CD4-positive, alpha-beta T cell treated with Interferon gamma for 1 hour (primary cell): ENCODE data around the gene CFAP157.

Experiments
- DNase-seq: peaks from one replicate; pipeline ENCODE4 v3.0.0-alpha.2; 2020

CFAP157 gene

DNA sequence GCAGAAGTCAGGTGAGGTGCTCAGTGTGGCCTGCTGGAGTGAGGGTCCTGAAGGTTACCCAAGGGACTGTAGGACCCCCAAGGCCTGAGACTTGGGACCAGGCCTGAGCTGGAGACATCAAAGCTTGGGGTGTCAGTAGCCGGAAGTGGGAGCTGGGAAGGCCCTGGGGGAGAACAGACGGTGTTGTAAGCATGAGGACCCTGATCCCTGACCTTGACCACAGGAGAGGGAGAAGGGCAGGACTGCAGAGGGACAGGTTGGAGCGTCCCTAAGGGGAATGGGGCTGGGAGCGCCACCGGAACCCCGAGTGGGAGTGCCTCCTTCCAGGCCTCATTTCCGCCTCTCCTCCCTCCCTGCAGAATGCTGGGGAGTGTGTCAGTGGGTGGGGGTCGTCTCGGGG is 9.6 kb downstream of the CFAP157 start:
- DNase-seq, result no peak

DNA sequence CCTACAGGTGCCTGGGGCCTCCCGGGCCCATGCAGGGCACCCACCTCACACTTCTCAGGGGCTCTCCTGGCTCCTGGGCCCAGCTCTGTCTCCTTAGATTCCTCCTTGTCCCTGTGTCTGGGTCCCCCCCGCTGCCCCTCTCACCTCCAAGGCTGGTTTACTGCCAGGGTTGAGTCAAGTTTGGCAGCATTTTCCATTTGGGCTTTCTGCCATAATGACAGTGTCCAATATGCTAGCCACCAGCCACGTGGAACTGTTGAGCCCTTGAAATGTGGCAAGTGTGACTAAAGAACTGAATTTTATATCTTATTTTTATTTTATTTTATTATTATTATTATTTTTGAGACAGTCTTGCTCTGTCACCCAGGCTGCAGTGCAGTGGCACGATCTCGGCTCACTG is 11.0 kb downstream of the CFAP157 start:
- DNase-seq, result no peak

DNA sequence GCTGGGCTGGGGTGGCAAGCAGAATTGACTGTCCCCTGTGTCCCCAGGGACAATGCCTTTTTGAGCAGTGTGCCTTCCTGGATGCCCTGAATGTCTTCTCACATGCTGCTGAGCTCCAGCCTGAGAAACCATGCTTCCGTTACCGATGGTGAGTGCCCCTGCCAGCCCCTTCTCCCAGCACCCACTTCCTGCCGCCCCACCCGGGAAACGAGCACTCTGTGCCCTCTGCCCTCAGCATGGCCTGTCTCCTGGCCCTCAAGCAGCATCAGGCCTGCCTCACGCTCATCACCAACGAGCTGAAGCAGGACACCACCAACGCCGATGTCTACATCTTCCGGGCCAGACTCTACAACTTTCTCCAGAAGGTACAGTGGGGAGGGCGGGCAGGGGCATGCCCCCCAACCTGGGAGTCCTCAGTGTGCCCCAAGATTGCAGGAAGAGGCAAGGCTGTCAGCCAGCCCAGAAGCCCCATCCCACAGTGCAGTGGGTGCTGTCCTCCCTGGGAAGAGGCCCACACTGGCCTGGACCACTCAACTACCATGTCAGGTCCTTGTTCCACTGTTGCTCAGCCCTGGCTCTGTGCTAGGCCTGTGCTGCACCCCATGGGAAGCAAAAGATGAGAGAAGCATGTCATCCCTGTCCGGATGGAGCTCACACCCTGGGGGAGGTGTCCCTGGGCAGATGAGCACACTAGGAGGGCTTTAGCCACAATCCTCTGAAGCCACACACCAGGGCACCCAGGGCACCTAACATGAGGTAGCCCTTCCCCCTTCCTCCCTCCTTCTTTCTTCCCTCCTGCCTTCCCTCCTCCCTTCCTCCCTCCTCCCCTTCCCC is 13.5 kb downstream of the CFAP157 start:
- DNase-seq, result no peak

DNA sequence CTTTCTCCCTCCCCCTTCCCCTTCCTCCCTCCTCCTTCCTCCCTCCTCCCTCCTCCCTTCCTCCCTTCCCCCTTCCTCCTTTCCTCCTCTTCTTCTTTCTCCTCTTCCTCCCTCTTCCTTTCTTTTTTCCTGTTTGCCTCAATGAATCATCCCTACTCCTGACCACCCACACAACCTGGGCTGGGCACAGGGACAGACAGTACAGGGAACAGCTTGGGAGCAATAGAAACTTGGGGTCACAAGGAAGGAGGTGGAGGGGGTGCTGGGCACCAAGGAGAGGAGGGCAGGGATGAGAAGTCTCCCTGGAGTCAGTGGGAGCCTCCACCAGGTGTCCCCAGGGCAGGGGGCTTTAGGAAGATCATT is 14.1 kb downstream of the CFAP157 start:
- DNase-seq, result no peak

DNA sequence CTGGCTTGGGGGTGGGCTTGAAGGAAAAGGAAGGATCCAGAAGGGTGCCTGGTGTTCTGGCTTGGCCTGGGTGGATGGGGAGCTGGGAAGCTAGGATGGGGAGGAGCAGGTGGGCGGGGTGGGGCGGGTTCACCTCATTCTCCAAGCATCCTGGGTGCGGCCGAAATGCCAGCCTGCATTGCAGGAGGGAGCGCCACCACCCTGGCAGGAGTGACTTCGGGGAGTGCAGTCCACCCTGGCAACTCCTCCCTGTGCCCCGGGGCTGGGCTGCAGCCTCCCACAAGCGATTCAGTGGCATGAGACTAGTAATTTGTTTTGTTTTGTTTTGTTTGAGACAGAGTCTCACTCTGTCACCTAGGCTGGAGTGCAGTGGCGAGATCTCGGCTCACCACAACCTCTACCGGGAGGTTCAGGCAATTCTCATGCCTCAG is 14.6 kb downstream of the CFAP157 start:
- DNase-seq, result no peak

DNA sequence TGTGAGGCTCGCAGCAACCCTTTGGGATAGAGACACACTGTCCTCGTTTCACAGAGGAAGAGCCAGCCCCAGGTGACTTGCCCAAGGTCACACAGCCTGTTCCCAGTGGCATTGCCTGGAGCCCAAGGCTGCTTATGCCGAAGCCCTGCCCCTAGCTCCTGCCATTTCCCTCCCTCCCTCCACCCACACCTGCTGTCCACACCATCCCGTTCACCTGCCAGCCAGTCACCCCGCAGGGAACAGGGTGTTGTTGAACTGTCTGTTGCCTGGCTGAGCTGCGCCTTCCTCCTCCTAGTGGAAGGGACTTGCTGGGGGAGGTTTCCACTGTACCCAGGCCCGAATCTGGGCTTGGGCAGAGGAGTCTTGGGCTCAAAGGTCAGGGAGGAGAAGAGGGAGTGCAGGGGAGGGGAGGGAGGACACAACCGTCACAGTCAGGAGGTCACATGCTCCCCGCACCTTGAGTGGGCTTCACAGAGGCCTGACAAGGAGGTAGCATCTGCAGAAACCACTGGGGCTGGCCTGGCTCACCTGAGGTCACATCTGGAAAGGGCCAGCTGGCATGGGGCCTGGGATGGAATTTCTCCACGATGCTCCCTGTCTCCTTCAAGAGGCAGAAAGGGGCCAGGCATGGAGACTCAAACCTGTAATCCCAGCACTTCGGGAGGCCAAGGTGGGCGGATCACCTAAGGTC is 15.4 kb downstream of the CFAP157 start:
- DNase-seq, result no peak

DNA sequence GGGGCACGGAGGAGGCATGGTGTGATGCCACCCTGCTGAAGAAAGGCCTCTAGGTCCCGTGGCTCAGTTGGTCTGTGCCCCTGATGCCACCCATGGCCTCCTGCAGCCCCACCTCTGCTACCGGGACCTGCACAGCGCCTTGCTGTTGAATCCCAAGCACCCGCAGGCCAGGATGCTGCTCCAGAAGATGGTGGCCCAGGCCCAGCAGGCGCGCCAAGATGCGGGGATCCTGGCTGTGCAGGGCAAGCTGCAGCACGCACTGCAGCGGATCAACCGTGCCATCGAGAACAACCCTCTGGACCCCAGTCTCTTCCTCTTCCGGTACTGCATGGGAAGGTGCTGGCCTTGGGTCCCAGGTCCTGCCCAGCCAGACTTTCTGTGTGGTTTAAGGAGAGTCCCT is 16.2 kb downstream of the CFAP157 start:
- no peak for DNase-seq

DNA sequence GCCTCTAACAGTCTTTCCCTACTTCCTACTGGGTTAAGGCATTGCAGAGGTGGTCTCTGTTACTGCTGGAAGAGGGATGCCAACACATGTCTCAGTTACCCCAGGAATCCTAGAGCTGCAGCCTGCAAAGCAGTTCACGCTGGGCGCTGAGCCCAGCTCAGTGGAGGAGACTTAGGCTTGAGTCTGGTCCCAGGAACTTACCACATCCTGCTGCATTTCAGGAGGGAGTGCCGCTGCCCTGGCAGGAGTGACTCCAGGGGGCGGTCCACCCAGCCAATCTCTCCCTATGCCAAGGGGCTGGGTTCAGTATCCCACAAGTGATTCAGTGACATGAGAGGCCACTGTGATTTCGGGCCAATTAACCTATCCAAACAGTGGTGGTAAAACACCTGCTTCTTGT is 16.7 kb downstream of the CFAP157 start:
- DNase-seq, result no peak

DNA sequence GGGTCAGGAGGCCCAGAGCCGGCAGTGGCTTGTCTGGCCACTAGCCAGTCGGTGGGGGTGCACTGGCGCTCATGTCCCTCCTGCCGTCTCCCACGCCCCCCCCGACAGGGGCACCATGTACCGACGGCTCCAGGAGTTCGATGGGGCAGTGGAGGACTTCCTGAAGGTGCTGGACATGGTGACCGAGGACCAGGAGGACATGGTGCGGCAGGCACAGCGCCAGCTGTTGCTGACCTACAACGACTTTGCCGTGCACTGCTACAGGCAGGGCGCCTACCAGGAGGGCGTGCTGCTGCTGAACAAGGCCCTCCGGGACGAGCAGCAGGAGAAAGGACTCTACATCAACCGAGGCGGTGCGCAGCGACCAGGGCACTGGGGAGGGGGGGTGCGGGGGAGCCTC is 17.2 kb downstream of the CFAP157 start:
- DNase-seq, result no peak

DNA sequence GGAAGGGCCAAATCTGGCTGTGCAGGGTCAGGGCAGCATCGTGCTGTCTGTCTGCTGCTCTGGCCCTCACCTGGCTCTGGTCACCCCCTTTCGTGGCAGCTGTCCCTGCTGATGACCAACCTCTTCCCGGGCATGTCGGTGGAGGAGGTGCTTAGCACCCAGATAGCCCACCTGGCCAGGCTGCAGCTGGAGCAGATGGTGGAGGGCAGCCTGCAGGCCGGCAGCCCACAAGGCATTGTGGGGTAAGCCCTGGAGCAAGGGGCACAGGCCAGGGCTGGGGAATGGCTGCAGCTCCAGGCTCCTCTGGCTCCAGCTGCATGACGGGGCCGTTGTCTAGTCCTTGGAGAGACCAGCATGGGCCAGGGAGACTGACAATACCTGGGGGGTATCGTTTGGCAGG is 20.1 kb downstream of the CFAP157 start:
- DNase-seq, result no peak

DNA sequence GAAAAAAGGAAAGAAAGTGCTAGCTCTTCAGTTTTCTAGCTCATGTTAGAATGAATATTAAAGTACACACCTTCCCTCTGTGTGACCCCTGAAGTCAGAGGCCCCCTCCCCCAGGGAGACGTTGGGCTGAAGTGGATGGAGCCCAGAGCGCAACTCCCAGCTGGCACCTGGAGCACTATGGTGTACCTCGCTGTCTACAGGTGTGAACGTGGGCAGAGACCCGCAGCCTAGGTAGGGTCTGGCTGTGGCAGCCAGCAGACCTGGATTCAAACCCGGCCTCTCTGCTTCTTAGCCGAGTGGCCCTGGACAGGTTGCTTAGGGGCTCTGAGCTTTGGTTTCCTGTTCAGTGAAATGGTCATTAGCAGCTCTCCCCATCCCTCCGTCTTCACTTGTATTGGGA is 22.0 kb downstream of the CFAP157 start:
- DNase-seq, result no peak

DNA sequence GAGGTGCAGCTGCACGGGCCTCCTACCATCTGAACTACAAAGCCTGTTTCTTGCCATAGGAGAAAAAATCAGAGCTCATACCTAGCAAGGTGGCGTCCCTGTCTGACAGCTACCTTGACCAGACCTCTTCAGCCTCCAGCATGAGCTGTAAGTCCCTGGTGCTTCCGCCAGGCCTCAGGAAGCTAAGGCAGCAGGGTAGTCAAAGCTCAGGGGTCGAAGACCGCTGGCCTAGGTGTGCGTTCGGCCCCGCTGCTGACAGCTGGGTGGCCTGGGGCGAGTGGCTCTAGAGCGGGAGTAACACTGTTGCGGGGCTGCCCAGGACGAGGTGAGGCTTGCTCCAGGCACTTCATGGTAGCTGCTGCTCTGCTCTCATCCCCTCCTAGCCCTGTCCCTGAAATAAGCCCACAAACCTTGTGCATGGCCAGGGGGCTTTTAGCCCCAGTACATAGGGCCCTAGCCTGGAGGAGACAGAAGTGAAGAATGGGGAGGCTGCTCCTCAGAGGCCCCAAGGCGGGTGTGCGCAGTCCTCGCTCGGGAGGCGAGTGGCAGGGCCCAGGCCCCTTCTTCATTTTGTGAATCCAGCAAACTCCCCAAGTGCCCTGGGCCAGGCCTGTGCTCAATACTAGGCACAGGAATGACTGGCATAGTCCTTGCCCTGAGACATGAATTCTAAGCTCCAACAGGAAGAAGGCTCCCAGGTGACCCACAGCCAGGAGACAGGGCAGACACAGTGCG is 22.9 kb downstream of the CFAP157 start:
- DNase-seq, result no peak

DNA sequence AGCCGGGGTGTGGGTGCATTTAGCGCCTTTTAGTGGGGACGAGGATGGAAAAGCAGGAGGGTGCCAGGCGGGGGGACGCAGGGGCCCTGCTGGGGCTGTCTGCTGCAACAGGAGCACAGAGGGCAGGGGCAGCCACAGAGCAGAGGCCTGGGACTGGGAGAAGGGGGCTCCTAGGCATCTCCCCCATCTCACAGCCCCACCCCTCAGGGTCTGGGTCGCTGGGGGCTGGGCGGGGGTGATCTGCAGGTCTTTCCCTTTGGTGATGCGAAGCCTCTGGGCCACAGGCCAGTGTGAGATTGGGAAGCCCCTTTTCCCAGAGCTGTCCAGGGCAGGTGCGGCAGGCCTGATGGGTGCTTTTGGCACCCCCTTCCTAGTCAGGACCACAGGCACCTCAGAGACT is 23.5 kb downstream of the CFAP157 start:
- no peak for DNase-seq

DNA sequence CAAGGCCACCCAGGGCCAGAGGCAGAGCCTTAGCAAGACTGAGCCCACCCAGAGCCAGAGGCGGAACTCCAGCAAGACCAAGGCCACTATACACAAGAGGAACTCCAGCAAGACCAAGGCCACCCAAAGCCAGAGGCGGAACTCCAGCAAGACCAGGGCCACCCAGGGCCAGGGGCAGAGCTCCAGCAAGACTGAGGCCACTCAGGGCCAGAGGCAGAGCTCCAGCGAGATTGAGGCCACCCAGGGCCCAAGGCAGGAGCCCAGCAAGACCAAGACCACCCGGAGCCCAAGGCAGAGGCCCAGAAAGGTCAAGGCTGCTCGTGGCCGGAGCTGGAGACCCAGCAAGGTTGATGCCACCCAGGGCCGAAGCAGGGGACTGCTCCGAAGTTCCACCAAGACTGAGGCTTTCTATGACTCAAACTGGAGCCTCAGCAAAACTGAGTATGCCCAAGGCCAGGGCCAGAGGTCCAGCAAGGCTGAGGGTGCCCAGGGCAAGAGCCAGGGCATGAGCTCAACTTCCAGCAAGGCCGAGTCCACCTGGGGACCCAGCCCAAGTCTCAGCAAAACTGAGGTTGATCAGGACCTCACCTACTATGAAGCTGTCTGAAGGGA is 24.1 kb downstream of the CFAP157 start:
- DNase-seq, result no peak

DNA sequence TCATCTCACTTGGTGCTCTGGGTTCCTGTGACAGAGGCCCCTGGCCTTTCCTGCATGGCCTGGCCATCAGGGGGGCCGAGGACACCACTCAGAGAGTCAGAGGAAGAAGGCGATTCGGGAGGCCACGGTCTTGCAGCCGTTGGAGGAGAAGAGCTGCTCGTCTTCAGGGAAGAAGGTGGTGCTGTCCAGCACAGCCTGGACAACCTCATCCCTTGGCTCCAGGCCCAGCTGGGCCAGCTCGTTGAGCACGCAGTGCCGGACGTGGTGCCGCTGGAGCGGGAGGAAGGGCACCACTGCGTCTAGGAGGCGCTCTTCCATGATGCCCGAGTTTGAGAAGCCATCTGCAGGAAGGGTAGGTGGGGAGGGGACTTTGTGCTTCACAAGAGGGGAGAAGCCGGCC is 25.1 kb downstream of the CFAP157 start:
- no peak for DNase-seq

DNA sequence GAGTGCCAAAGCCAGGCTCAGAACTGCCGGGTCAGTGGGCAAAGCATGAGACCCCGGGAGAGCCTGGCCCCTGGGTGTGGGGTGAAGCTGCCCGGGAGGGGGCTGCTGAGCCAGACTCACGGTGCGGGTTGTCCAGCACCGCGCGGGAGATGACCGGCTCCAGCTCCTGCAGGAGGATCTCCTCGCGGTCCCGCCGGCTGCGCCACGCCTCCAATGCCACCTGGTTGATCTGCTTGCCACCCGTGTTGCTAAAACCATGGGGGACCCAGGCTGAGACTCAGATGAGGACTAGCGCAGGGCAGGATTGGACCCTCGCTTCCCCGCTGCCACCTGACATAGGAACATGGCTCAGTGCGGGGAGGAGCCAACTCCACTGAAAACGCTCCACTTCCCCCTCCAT is 25.7 kb downstream of the CFAP157 start:
- DNase-seq, result no peak

DNA sequence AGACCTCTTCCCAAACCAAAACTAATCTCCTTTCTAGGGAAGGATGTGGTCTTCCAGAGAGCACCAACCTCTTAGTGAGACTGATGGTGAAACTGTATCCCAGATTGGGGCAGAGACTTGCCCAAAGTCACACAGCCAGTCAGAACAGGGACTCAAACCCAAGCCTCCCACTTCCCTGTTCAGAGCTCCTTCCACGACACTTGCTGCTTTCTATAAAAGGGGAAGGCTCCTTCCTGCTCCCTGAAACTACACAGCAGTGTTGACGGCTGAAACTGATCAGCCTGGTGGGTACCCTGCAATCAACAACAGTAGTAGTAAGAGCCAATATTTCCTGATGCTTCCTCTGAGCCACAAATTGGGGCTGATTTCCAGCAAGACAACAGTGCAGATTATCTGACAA is 26.8 kb downstream of the CFAP157 start:
- DNase-seq, result no peak

DNA sequence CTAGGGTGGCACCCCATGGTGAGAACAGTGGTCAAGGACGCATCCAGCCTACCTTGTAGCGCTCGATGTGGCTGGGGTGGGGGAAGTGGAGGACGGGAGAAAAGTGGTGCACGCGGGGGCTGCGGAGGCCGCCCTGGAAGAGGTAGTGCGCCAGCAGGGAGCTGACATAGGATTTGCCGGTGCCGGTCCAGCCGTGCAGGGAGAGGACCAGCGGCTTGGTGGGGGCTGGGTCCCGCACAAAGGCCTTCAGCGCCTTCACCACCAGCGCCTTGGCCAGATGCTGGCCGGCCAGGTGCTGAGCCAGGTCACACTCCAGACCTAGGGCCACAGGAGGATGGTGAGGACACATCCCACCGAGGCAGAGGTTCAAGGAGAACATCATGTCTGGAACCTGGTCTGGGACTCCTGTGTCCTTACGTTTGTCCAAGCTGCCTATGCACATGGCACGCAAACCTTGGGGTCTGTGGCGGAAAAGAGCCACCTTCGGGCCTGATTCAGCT is 27.5 kb downstream of the CFAP157 start:
- no peak for DNase-seq

DNA sequence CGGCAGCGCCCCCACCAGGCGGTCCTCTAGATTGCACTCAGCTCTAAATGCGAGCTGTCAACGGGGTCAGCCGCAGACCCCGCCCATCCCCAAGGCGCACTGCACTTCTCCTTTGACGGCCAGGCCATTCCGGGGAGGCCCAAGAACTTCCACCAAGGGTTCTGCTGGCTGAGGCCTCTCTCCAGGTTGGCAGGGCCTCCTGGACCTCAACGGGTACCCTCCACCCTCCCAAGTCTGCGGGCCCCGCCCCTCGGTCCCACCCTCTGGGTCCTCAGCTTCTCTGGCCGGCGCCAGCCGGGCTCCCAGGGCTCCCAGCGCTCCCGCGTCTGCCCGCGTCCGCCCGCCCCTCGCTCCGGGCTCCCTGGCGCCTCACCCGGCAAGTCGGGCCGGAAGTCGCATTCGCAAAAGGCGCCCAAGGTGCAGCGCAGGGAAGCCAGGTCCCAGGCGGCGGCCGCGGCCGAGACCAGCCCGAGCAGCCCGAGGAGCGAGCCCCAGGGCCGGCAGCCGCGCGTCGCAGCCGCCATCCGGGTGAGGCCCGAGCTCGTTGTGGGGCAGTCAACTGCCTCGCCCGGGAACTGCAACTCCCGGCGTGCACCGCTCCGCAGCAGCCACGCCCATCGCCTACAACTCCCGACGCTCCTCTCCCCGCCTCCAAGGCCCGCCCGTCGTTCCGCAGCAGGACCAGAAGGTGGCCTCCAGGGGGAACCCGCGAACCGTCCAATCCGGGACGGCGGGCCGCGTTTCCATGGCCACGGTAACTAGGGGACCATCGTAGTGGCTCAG is 28.1 kb downstream of the CFAP157 start, which contains the start of gene TOR2A:
Gene TOR2A (minus strand): TSS at position 548 of the 783 bp plus-strand sequence. CDS start 24 bp downstream, at position 524.
- peak; percentile 98 for DNase-seq

DNA sequence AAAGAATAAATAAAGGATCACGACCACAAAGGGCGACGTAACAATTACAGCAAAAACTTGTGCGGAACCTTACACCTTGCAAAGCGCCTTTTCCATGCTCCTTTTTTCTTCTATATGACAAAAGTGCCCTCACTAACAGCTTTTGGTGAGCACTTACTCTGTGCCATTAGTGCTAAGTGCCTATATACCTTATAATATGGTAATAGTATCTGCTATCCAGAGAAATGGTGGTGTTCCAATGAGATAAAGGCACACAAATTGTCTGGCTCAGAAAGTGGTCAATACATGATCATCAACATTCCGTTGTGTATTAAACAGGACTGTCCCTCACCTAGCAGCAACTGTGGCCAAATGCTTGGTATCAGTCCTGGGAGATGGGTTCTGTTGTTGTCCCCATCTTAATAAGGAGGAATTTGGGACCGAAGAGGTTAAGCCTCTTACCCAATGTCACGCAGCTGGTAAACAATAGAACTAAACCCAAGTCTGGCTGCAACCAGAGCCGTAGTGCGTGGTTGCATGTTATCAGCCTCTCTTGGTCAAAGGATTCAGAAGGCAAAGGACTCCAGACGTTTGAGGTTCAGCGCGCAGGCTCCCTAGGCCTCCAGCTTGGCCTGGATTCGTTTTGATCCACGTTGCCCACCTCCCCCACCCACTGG is 28.9 kb downstream of the CFAP157 start:
- no peak for DNase-seq

DNA sequence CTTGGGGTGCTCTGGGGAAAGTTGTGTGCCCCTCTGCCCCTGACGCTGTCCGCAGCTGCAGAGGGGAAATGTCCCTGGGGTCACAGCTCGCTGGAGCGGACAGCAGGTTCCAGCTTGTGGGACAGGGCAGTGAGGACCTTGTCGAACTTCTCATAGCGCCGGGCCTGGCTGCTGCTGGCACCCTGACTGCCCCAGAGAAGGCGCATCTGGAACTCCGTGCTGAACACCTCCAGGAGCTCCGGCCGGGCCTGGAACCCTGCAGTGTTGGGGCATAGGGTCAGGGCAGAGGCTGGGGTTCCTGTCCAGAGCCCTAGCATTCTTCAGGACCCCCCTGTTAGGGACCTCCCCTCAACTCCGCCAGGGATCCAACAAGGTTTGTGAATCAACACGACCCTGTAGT is 31.9 kb downstream of the CFAP157 start:
- DNase-seq, result no peak
